ENCODE data around the gene PUS10.

GRCh38 chr2:61017556-61018317, at the start of gene PUS10, which contains the start of gene PEX13:
- no peak for TF ChIP-seq GATA3 (IDR thresholded peaks at IDR 0.05; ENCODE audit: low read depth, low read length)
- no peak for TF ChIP-seq GATA2 (IDR thresholded peaks at IDR 0.05; ENCODE audit: low read depth, low read length)
